Testis (tissue), 2 donors: ENCODE data around the gene EPN1.

Experiments
- CTCF ChIP-seq, 3 experiments: fragments of 450-650 bp in 2 of 3; fragments of 200-600 bp in 1 of 3; sonication (generic) in 1 of 3; IDR thresholded peaks; one replicate each; pipeline ENCODE4 v1.5.1; 2016 to 2019; ENCODE audit warnings: antibody characterized with exemption in 3 of 3, mild to moderate bottlenecking in 2 of 3, moderate library complexity in 1 of 3
- POLR2A ChIP-seq: fragments of 450-650 bp; IDR thresholded peaks from one replicate; pipeline ENCODE4 v1.6.1; 2017; ENCODE audit warnings: antibody characterized with exemption, mild to moderate bottlenecking, moderate library complexity

- TF ChIP-seq CTCF (IDR thresholded peaks at IDR 0.05): no peak
- TF ChIP-seq POLR2A: no peak
Observed at GRCh38 chr19:55689411-55690108, 14.5 kb downstream of the EPN1 start.
